Measurements from ENCODE around the gene KDM4C.

The KDM4C gene

GRCh38 chr9:6880626-6881025 lies 122.9 kb downstream of the KDM4C start:
- H3K4me1 Mint-ChIP-seq (ENCODE audit: low read depth) = peaks cover 32% of the 10 kb centered on the region
- no peaks in the 10 kb centered on the region for H3K9me3 Mint-ChIP-seq
- no peaks in the 10 kb centered on the region for H3K27me3 Mint-ChIP-seq
- no peak overlapping the region for H3K4me3 Mint-ChIP-seq
- no peak for DNase-seq
- H3K27ac Mint-ChIP-seq = peak overlapping the region; percentile 17
- peaks cover 46% of the 10 kb centered on the region for H3K36me3 Mint-ChIP-seq (ENCODE audit: low read depth)

GRCh38 chr9:6884101-6884500 lies 126.3 kb downstream of the KDM4C start:
- no peak for DNase-seq
- H3K36me3 Mint-ChIP-seq (ENCODE audit: low read depth) = peaks cover 59% of the 10 kb centered on the region

GRCh38 chr9:6884990-6885389 lies 127.2 kb downstream of the KDM4C start:
- H3K27me3 Mint-ChIP-seq = no peaks in the 10 kb centered on the region
- peak overlapping the region; percentile 23 for H3K27ac Mint-ChIP-seq

More at GRCh38 chr9:6884101-6884500, 126.3 kb downstream of the KDM4C start:
- Mint-ChIP-seq H3K4me3 (no peak overlapping the region), H3K27me3 (no peaks in the 10 kb centered on the region), H3K9me3 (no peaks in the 10 kb centered on the region), H3K4me1 (ENCODE audit: low read depth) (peaks cover 14% of the 10 kb centered on the region), H3K27ac (no peak overlapping the region)

DNA sequence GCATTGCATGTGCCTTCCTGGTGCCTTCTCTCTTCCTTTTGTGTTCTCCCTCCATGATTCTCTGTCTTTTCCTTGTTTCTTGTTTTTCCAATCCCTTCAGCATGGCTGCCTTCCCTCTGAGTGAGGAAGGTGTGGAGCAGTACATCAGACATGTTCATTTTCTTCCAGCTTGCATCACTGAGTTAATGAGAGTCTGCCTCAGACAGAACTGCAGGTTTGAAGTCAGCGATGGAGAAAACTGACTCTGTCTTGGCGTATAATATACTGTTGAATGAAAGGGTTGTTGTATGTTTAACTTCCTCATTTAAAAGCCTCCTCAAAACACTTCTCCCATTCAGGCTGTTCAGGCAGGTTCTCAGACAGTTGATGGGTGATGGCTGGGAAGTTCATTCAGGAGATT lies 129.3 kb downstream of the KDM4C start:
- Mint-ChIP-seq H3K4me3 (no peak overlapping the region), H3K9me3 (no peaks in the 10 kb centered on the region), H3K36me3 (ENCODE audit: low read depth) (peaks cover 64% of the 10 kb centered on the region), H3K27me3 (no peaks in the 10 kb centered on the region), H3K27ac (no peak overlapping the region), H3K4me1 (ENCODE audit: low read depth) (peaks cover 25% of the 10 kb centered on the region)
- no peak for DNase-seq

More at GRCh38 chr9:6884990-6885389, 127.2 kb downstream of the KDM4C start:
- H3K36me3 Mint-ChIP-seq (ENCODE audit: low read depth) = peaks cover 66% of the 10 kb centered on the region
- H3K4me1 Mint-ChIP-seq (ENCODE audit: low read depth) = peaks cover 20% of the 10 kb centered on the region
- no peaks in the 10 kb centered on the region for H3K9me3 Mint-ChIP-seq
- H3K4me3 Mint-ChIP-seq = no peak overlapping the region
- DNase-seq = no peak

- H3K27me3 Mint-ChIP-seq = no peaks in the 10 kb centered on the region
- no peak overlapping the region for H3K4me3 Mint-ChIP-seq
- H3K9me3 Mint-ChIP-seq = no peaks in the 10 kb centered on the region
- peaks cover 39% of the 10 kb centered on the region for H3K4me1 Mint-ChIP-seq (ENCODE audit: low read depth)
- DNase-seq = no peak
- peaks cover 62% of the 10 kb centered on the region for H3K36me3 Mint-ChIP-seq (ENCODE audit: low read depth)
- no peak overlapping the region for H3K27ac Mint-ChIP-seq
Measured at GRCh38 chr9:6889868-6890267, 132.1 kb downstream of the KDM4C start.

DNA sequence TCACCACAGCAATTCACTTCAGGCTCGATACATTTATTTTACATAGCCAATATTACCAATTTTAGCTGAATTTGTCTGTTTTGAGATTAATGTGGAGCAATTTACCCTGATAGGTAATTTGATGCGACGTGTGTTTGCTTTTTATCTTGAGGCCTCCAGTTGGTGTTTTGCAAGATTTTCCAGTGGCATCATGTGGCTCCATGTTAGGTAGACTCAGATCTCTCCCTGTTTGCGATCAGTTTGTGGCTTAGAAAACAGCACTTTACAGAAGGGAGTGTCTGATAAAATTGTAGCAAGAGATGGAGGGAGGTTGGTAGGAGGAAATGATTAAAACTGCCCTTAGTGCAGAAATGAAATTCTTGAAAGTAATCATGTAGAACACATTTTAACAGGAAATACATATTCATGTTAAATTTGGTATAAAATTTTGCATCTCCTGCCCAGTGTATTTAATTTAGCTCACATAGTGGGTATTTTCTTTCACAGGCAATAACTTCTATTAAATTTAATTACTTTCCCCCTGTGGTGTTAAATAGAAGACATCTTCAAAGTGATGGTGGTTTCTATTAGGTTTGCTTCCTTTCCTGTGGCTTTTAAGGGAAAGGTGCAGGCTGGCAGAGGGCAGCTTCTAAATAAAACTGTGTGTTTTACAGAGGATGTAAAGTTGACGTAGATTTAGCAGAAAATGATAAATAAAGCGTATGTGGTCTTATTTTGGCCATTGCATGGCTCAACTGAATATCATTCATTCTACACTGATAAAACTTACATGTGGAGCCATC lies 135.8 kb downstream of the KDM4C start:
- no peaks in the 10 kb centered on the region for H3K9me3 Mint-ChIP-seq
- H3K27ac Mint-ChIP-seq = no peak overlapping the region
- DNase-seq = no peak
- peaks cover 62% of the 10 kb centered on the region for H3K36me3 Mint-ChIP-seq (ENCODE audit: low read depth)
- peaks cover 55% of the 10 kb centered on the region for H3K4me1 Mint-ChIP-seq (ENCODE audit: low read depth)
- H3K4me3 Mint-ChIP-seq = no peak overlapping the region
- no peaks in the 10 kb centered on the region for H3K27me3 Mint-ChIP-seq

- H3K27me3 Mint-ChIP-seq = no peaks in the 10 kb centered on the region
- no peaks in the 10 kb centered on the region for H3K9me3 Mint-ChIP-seq
- no peak for DNase-seq
- no peak overlapping the region for H3K4me3 Mint-ChIP-seq
- H3K4me1 Mint-ChIP-seq (ENCODE audit: low read depth) = peaks cover 61% of the 10 kb centered on the region
- peaks cover 64% of the 10 kb centered on the region for H3K36me3 Mint-ChIP-seq (ENCODE audit: low read depth)
- no peak overlapping the region for H3K27ac Mint-ChIP-seq
Measured at GRCh38 chr9:6894135-6894534, 136.4 kb downstream of the KDM4C start.

DNA sequence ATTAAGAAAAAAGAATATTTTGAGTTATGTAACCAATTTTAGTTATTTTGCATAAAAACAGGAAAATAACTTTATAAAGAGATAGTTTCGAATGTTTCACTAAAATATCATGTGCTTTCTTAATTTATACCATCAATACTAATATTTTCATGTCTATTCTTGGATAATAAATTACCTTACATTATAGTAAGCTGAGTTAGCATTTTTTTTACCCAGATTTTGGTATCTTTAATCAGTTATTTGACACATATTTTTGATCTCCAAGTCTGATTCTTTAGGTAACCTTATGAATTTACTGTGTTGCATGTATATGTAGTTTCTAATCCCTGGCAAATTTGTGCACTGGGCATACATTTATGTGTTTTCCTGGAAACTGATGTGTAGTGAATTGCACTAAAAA lies 138.0 kb downstream of the KDM4C start:
- no peaks in the 10 kb centered on the region for H3K27me3 Mint-ChIP-seq
- no peak overlapping the region for H3K27ac Mint-ChIP-seq
- H3K36me3 Mint-ChIP-seq (ENCODE audit: low read depth) = peaks cover 55% of the 10 kb centered on the region
- no peaks in the 10 kb centered on the region for H3K9me3 Mint-ChIP-seq
- no peak overlapping the region for H3K4me3 Mint-ChIP-seq
- no peak for DNase-seq
- peaks cover 59% of the 10 kb centered on the region for H3K4me1 Mint-ChIP-seq (ENCODE audit: low read depth)

DNA sequence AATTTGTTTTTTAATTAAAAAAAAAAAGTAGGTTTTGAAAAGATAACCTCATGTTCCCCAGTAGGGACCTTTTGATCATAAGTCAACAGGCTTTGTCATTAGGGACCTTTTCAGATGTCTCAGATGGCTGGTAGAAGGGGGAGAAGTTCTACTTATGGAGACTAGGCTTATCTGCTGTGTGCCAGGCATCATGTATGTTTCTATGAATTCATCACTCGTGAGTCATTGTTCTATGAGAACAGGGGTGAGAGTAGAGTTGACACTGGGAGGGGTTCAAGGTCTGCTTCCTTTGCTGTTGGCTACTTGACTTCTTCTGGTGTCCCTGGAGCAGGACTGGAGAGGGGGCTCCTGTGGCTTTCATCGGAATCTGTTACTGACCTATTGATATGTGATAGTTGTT lies 138.8 kb downstream of the KDM4C start:
- Mint-ChIP-seq H3K27me3 (no peaks in the 10 kb centered on the region), H3K36me3 (ENCODE audit: low read depth) (peaks cover 58% of the 10 kb centered on the region), H3K9me3 (no peaks in the 10 kb centered on the region), H3K4me3 (no peak overlapping the region), H3K4me1 (ENCODE audit: low read depth) (peaks cover 60% of the 10 kb centered on the region), H3K27ac (peak overlapping the region; percentile 26)
- DNase-seq = no peak

DNA sequence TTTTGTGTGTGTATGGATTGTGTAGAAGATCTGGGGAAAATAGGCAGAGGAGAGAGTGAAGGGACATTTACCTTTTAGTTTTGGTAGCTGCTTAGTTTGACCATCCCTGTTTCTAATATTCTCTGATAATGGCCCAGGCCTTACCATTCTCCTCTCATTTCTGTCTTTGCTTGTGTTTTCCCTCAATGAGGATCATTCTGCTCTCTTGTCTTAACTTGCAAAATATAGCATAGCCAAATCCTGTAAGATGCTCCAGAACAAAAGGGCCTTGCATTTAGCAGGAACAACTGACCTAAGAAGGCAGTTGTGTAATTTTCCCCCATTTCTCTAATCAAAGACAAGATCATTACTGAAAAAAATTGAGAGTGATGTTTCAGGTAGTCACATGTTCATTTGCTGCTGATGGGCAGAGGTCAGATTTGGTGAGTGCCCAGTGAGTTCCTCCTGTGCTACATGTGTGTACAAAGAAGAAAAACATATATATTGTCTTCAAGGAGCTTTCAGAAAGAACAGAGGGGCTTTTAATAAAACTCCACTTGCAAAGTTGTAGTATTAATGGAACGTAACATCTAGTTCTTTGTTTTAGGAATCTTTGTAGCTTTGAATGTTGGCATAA lies 139.5 kb downstream of the KDM4C start:
- no peak for DNase-seq
- H3K9me3 Mint-ChIP-seq = no peaks in the 10 kb centered on the region
- peaks cover 55% of the 10 kb centered on the region for H3K36me3 Mint-ChIP-seq (ENCODE audit: low read depth)
- H3K27me3 Mint-ChIP-seq = no peaks in the 10 kb centered on the region
- peaks cover 66% of the 10 kb centered on the region for H3K4me1 Mint-ChIP-seq (ENCODE audit: low read depth)
- H3K4me3 Mint-ChIP-seq = no peak overlapping the region
- no peak overlapping the region for H3K27ac Mint-ChIP-seq

- Mint-ChIP-seq H3K27me3 (no peaks in the 10 kb centered on the region), H3K27ac (peak overlapping the region; percentile 2), H3K9me3 (no peaks in the 10 kb centered on the region), H3K36me3 (ENCODE audit: low read depth) (peaks cover 59% of the 10 kb centered on the region), H3K4me3 (no peak overlapping the region), H3K4me1 (ENCODE audit: low read depth) (peaks cover 71% of the 10 kb centered on the region)
- DNase-seq = no peak
Measured at GRCh38 chr9:6897898-6898302, 140.1 kb downstream of the KDM4C start.

- no peak for DNase-seq
- peaks cover 50% of the 10 kb centered on the region for H3K36me3 Mint-ChIP-seq (ENCODE audit: low read depth)
- H3K27me3 Mint-ChIP-seq = no peaks in the 10 kb centered on the region
- H3K4me1 Mint-ChIP-seq (ENCODE audit: low read depth) = peaks cover 60% of the 10 kb centered on the region
- no peaks in the 10 kb centered on the region for H3K9me3 Mint-ChIP-seq
- H3K27ac Mint-ChIP-seq = no peak overlapping the region
- H3K4me3 Mint-ChIP-seq = no peak overlapping the region
Measured at GRCh38 chr9:6899274-6899673, 141.5 kb downstream of the KDM4C start.

- peaks cover 49% of the 10 kb centered on the region for H3K4me1 Mint-ChIP-seq (ENCODE audit: low read depth)
- H3K36me3 Mint-ChIP-seq (ENCODE audit: low read depth) = peaks cover 47% of the 10 kb centered on the region
- no peaks in the 10 kb centered on the region for H3K9me3 Mint-ChIP-seq
- no peak overlapping the region for H3K4me3 Mint-ChIP-seq
- DNase-seq = no peak
- no peaks in the 10 kb centered on the region for H3K27me3 Mint-ChIP-seq
- no peak overlapping the region for H3K27ac Mint-ChIP-seq
Measured at GRCh38 chr9:6900440-6900883, 142.7 kb downstream of the KDM4C start.

DNA sequence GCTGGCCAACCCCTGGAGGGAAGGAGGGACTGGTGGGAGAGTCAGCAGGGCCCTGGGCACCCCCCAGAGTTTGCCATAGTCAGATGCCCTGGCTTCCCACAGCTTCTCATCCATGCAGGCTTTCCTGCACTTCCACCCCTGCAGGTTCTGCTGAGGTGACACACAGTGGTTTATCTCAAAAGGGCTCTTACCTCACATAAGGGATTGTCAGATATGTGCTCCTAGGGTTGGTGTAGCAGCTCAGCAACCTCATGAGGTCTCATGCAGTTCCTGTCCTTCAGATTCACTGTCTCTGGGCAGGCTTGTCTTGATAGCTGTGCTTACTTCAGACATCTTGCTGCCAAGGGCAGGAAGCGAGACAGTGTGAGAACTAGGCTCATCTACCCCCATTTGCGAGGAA lies 143.4 kb downstream of the KDM4C start:
- H3K27ac Mint-ChIP-seq = peak overlapping the region; percentile 9
- H3K4me3 Mint-ChIP-seq = no peak overlapping the region
- peaks cover 47% of the 10 kb centered on the region for H3K4me1 Mint-ChIP-seq (ENCODE audit: low read depth)
- H3K27me3 Mint-ChIP-seq = no peaks in the 10 kb centered on the region
- H3K9me3 Mint-ChIP-seq = no peaks in the 10 kb centered on the region
- no peak for DNase-seq
- peaks cover 53% of the 10 kb centered on the region for H3K36me3 Mint-ChIP-seq (ENCODE audit: low read depth)

DNA sequence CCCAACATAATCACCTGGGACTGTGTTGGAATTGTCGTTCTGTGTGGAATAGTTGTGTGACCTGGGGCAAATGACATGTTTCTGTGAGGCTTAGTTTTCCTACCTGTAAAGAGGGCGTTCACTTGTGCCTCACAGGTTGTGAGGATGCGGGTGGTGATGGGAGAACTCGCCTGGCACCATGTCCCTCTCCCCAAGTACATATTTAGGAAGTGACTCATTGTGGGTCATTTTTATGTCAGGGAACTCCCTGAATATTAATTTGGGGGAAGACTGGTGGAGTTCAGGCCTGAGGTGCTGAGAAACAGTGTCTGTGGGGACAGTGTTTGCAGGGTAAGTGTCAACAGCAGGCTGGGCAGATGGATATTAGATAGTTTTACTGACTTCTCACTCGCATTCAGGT lies 144.7 kb downstream of the KDM4C start:
- Mint-ChIP-seq H3K27ac (no peak overlapping the region), H3K4me1 (ENCODE audit: low read depth) (peaks cover 38% of the 10 kb centered on the region), H3K36me3 (ENCODE audit: low read depth) (peaks cover 45% of the 10 kb centered on the region), H3K9me3 (no peaks in the 10 kb centered on the region), H3K4me3 (no peak overlapping the region), H3K27me3 (no peaks in the 10 kb centered on the region)
- DNase-seq = no peak

All from activated T-cell treated with anti-CD3 and anti-CD28 coated beads, Interleukin-2, amount 50 U/mL, for 24 hours (primary cell).